GM18508 (cell line): ENCODE measurements around the gene HNRNPA1.
A peak's percentile ranks its signal among the peaks of the same experiment; 100 is the strongest.
"Not testable (repeated sequence)": the region's sequence is repeated elsewhere in the genome, so short reads cannot be mapped to it uniquely, and the experiment has no call there.

Source experiments
- ATAC-seq: cut with Tn5 transposase; IDR thresholded peaks from one replicate; pipeline ENCODE4 v1.9.1; 2021; ENCODE audit warnings: moderate number of reproducible peaks; ENCODE audit not compliant: insufficient read depth, unreplicated experiment

Gene HNRNPA1

DNA sequence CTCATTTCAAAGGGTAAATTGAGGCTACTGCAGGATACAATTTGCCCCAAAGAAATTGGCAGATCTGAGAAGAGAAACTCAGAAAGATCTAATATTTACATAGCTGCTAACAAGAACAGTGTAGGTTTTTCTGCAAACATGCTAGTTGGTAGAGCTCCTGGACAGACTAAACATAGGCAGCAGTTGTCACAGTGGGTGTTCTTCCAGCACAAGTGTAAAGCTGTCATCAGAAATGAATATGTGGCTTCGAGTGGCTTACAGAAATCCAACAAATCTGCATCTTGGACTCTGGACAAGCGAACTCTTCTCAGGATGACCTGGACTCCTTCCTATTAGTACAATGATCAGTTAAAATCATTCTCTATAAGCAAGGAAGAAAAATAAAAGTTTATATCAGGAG lies 6.5 kb upstream of the HNRNPA1 start:
- no peak for ATAC-seq

DNA sequence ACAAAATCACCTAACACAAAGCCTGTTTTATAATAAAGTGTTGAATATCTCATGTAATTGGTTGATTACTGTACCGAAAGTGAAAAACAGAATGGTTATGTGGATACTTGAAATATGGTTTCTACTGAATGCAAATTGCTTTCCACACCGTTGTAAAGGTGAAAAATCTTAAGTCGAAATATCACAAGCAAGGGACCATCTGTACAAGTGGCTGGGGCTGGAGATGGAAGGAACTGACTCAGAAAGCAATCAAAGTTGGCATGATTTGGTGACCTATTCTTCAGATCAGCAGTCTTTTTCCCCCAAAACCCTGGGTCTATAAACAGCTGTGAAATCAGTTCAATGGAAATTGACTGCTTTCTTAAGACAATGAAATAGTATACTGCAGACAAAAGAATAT lies 4.2 kb upstream of the HNRNPA1 start:
- no peak for ATAC-seq

DNA sequence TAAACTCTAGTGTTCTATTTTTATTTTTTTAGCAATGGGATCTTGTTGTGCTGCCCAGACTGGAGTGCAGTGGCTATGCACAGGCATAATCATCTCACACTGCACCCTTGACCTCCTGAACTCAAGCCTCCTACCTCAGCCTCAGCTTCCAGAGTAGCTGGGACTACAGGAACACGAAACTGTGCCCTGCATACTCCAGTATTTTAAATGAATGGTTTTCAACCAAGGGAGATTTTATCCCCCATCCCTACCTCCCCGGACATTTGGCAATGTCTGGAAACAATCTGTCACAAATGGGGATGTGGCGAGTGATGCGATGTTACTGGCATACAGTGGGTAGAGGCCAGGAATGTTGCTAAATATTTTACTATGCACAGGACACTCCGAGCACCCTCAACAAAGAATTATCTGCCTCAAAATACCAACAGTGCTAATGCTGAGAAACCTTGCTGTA lies 2.7 kb upstream of the HNRNPA1 start:
- no peak for ATAC-seq

DNA sequence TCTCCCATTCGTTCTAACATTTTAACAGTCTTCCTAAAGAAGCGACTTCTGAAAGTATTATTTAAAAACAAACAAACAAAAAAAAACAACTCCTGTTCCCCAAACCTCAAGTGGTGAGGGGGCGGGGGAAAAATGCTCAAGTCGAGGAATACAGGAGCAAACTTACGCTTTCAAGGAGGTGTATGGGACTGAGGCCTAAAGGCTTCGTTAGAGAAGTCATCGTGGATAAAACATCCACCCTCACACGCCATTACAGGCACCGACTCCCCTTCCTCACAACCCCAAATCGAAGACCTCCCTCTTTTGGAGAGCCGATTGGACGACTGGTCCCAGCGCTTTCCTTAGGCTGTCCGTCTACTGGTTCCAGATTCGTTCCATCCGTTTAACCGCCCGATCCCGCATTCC lies 1.3 kb upstream of the HNRNPA1 start:
- ATAC-seq, result no peak

DNA sequence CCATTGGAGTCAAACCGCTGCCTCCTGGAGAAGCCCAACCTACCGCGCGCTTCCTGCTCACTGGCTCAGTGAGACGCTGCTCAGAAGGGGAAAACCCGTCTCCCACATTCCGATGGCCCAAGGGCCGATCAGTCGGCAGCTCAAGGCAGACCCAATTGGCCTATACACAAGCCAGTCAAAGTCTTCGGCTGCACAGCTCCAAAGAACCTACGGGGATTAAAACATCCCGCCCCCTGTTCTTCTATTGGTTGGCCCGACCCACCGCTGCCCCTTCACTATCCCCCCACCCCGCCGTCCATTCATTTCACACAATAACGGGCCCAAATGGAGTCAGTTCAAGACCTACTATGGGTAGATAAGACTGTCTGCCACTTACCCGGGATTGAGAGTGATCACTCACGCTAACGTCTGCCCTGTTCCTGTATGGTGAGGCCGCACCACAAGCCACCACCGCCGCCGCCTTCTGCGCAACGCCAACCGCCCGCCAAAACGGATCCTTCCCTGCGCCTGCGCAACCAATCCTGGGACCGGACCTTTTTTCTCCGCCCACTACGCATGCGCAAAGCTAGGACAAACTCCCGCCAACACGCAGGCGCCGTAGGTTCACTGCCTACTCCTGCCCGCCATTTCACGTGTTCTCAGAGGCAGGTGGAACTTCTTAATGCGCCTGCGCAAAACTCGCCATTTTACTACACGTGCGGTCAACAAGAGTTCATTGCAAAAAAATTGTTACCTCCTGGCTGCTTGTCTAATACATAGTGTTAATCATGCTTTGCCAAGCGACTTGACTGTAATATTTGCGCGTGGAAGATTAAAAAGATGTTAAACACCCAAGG lies 676 bp upstream of the HNRNPA1 start, which contains the start of gene CBX5:
TSS of gene CBX5 (minus strand) at position 491 of the 836 bp plus-strand sequence. CDS start 22,472 bp downstream, outside the sequence.
- ATAC-seq, result peak; percentile 78

DNA sequence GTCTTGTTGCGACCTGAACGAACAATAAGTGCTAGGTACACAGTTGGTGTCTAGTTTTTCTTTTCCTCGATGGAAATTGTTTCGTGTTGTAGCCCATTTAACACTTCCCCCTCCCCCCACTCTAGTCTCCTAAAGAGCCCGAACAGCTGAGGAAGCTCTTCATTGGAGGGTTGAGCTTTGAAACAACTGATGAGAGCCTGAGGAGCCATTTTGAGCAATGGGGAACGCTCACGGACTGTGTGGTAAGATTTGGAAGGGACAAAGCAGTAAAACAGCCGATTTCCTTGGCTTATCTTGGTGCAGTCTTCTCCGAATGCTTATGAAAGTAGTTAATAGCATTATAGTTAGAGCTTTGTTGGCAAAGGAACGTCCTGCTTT lies 724 bp downstream of the HNRNPA1 start:
- not testable (repeated sequence) for ATAC-seq

DNA sequence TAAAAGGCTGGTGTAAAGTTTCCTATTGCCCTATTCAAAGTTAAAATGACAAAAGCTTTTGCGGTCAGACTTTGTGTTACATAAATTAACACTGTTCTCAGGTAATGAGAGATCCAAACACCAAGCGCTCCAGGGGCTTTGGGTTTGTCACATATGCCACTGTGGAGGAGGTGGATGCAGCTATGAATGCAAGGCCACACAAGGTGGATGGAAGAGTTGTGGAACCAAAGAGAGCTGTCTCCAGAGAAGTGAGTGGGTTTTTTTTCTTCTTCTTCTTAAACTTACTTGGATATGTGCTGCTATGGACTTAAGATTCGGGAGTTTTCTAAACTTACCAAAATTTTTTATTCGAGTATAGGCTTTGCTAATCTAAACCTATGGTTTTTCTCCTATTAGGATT lies 1.2 kb downstream of the HNRNPA1 start:
- not testable (repeated sequence) for ATAC-seq

DNA sequence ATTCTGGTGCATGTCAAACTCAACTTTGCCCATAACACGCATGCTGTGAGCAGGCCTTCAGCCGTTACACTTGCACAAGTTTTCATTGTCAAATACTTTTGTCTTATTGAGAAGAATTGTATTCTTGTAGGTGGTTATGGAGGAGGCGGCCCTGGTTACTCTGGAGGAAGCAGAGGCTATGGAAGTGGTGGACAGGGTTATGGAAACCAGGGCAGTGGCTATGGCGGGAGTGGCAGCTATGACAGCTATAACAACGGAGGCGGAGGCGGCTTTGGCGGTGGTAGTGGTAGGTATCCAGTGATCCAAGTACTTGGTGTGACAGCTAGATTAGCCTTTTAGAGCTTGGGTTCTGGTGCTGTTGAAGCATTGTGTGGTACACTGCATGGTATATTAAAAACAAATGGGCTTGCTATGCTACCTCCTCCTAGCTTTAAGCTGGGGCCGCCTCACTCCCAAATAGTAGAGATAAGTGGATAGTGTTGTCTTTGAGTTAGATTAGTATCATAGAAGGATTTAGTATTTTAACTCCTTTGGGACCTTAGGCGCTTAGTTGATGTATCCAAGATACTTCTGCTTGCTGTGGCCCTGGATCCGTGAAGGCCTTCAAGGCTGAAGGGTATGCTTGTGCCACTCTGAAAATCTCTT lies 2.5 kb downstream of the HNRNPA1 start:
- ATAC-seq, result no peak

DNA sequence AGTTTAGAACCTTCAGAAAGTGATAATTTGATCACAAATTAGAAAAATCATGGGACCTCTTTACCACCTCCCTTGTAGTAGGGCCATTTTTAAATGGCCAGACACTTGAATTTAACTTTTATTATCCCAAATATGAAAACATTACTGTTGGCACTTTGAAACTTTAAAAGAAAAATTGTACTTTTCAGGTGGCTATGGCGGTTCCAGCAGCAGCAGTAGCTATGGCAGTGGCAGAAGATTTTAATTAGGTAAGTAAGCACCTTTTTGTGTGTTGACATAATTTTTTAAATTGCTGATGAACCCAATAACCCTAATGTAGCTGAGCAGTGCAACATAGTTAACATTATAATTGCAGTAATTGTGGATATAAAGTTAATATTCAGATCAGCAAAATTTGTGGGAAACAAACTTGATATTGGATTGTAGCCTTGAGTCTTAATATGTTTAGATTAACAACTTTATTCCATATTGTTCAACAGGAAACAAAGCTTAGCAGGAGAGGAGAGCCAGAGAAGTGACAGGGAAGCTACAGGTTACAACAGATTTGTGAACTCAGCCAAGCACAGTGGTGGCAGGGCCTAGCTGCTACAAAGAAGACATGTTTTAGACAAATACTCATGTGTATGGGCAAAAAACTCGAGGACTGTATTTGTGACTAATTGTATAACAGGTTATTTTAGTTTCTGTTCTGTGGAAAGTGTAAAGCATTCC lies 3.7 kb downstream of the HNRNPA1 start:
- ATAC-seq, result not testable (repeated sequence)

DNA sequence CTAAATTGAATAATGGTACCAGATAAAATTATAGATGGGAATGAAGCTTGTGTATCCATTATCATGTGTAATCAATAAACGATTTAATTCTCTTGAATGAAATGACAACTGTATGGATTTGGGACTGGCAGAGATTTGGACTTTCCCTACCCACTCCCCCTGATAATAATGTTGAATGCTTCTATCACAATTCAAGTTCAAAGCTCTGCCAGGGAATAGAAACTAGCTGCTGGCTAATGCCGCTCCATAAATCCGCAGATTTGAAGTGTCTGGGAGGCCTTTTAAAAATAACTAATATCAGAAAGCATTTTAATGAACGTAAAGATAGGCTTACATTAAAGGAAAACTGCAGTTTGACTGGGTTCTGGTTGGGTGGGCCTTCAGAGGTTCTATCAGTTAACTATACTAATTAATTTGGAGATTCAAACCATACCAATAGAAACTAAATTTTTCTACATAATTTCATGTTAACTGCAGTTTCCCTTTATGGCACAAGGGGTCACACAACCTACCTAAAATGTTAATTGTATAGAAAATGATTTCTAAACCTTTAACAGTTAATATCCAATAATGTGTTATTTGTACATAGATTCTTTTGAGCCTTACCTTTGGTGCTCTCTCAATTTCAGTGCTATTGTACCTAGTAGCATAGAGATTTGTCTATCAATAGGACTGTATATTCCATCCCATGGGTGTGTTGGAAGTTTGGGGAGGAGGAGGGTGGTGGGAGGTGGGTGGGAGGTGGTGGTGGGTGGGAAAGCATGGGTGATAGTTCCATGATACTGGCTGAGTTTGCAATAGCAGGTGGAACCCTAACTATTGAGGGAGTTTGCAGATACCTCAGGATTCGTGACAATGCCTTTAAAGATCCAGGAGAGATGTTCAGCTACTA lies 4.9 kb downstream of the HNRNPA1 start:
- ATAC-seq, result no peak

DNA sequence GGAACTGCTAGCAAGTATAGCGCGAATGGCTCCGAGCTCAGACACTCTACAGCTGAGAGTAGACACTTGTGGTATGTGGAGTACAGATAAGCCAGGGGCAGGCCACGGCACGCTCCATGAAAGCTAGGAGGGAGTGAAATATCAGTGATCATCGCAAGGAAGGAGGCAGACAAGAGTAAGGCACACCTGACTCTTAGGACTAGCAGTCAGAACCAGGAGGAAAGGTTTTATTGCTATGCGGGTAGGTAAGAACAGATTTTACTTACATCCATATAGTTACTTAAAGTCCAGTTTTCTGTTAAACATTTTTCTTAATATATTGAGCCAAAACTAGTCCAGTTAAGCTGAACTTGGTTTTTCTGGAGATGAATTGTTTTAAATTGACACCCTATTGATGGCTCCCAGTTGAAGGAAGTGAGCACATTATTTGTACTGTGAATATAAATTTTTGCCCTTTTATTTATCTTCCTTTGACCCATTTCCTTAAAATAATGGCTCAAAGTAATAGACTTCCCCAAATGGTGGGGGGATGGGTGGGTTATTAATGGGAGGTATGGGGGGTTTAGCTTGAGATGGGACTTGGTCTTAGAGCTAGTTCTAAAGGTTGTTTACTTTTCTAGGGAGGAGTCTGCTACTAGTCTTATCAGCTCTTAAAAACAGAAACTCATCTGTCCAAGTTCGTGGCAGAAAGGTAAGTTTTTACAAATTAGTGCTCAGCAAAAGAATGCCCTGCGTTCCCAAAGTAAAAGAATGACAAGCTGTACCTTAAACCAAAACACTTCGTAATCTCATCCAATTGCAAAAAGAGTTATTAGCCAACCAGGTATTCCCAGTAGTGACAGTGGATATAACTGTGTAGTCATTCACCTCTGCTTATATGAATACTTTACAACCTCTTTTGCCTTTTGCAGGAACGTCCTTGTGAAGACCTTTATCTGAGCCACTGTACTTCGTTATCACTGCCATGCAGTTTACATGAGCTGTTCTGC lies 5.8 kb downstream of the HNRNPA1 start:
- no peak for ATAC-seq

DNA sequence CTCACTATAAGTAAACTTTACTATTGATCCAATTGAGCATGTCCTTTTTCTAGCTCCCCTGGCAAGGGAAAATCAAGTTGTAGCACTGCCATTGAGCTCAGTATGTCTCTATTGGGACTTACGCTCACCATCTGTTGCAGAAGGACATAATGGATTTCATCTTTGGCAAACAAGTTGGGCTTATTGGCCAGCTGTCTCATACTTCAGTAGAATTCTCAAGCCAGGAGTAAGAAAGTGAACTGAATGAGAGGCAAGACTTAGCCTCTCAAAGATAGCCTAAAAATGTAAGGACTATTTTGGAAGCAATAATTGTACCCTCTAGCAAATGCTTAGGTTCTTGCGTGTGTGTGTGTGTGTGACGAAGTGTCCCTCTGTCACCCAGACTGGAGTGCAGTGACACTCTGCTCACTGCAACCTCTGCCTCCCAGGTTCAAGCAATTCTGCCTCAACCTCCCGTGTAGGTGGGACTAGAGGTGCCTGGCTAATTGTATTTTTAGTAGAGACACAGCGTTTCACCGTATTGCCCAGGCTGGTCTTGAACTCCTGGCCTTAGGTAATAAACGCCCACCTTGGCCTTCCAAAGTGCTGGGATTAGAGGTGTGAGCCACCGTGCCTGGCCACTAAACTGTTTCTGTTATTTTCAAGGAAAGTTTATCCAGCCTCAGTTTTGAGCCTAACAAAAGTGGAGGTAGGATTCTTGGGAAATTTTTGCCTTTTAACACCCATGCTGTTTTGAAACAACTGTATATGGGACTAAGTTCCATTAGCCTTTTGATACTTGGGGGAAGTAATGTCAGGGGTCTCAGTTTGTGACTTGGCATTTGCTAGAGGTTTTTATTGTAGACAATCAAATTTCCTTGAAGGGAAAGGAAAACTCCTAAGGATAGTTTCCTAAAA lies 7.0 kb downstream of the HNRNPA1 start:
- no peak for ATAC-seq

DNA sequence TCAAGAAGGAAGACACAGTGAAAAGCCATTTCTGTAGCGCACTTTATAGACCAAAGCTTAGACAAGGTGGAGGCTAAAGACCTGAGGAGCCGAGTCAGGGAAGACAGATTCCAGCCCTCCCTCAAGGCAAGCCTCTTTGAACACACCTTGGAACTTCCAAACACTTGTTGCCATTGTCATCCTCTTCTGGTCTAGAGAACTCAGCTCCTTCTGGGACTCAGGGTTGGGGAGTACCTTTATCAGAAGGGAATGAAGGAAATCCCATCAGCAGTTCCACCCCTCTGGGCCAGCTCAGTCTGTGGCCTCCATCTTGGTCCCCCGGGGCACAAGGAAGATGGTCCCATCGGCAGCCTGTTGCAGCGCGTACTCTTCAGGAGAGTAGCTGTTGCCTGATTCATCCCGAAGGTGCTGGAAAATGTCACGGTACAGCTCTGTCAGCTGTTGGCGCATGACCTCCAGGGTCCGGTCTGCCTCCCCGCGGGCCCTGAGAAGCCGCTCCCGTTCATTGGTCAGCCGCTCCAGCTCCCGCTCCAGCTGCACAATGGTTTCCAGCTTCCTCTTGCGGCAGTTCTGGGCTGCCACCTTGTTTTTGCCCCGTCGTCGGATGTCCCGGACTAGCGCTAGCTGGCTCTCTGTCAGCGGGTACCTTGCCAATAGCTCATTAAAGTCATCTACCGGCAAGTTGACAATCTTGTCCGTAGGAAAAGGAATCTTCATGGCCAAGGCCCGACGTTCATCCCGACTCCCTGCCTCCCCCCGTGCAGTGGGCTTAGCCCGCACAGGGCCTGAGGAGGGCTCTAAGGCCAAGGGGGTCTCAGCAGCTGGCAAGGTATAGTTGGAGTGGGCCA lies 11.8 kb downstream of the HNRNPA1 start:
- no peak for ATAC-seq

DNA sequence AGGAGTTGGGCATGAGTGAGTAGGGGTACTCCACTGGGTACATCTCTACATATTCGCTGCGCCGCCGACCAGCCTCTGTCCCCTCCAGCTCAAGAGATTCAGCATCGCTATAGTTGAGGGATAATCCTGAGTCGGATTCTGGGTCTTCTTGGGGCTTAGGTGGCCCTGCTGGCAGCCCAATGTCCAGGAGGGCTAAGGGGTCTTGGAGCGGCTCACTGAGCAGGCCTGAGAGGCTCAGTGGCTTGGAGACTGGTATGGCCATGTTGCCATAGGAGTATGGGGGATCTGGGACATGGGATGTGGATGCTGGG lies 12.4 kb downstream of the HNRNPA1 start:
- no peak for ATAC-seq

DNA sequence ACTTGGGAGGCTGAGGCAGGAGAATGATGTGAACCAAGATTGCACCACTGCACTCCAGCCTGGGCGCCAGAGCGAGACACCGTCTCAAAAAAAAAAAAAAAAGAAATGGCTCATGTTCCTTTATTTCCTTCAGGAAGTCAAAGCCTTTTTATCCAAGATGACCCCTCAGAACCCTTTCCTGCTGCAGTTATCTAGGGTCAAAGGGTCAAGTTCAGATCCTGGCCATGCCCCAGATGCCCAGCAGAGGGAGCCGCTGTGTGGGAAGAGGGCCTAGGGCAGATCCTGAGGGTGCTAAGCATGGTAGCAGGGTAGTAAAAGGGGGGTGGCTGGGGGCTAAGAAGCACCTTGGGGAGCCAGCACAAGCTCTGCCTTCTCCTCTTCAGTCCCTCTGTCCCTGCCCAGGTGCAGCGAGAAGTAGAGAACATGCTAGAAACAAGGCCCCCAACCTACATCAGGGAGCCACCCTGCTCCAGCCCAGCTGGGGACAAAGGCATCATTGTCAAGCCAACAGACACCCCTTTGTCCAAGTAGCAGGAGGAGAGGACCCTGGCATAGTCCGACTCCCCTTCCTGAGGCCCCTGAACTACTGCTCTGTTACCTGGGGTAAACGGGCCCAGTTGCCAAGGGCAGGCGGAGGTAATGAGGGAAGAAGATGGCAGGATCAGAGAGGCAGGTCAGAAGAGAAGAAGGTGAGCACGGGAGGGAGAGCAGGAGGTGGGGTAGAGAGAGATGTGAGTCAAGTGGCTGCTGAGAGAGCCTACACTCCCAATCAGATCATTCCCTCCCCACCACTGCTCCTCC lies 13.8 kb downstream of the HNRNPA1 start:
- ATAC-seq, result no peak

DNA sequence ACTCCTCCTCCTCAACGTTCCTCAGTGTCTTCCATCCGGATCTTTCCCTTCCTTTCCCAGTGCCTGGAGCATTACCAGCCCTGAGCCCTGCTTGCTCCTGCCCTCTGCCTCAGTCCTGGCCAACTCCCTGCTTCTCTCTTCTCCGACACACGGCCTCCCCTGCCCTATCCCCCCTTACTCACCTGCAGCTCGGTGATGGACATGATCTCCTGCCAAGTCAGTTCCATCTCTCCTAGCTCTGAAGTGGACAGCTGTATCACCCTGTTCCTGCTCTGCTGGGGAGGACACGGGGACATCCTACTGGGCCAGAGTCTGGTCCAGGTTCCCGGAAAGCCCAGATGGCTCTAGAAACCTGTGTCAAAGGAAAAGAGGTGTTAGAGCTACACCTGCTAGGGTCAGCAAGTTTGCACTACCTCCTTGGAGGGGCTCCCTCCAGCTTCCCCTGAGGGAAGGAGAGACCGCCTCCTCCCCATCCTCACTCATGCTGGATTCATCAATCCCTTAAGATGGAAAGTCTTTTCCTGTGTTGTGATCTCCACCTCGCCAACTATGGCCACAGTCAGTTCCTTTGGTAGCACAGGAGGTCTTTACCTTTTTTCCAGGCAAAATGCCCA lies 14.5 kb downstream of the HNRNPA1 start:
- no peak for ATAC-seq
